Measurements from ENCODE around the gene PDLIM3. TPM values are rescaled to one million over a fixed set of nuclear protein-coding genes. Genes with fewer than 3 reads are reported as not detected.
"Not testable (repeated sequence)": the region's sequence is repeated elsewhere in the genome, so short reads cannot be mapped to it uniquely, and the experiment has no call there.

Gene PDLIM3
- total RNA-seq, 1 donor from 2014 or later, result not detected

GRCh38 chr4:185522451-185522850 lies 12.9 kb downstream of the PDLIM3 start:
- intact Hi-C loops (cut with micrococcal nuclease), result no loop called here

- intact Hi-C loops (cut with micrococcal nuclease), result no loop called here
Observed at GRCh38 chr4:185520119-185520518, 15.2 kb downstream of the PDLIM3 start.

DNA sequence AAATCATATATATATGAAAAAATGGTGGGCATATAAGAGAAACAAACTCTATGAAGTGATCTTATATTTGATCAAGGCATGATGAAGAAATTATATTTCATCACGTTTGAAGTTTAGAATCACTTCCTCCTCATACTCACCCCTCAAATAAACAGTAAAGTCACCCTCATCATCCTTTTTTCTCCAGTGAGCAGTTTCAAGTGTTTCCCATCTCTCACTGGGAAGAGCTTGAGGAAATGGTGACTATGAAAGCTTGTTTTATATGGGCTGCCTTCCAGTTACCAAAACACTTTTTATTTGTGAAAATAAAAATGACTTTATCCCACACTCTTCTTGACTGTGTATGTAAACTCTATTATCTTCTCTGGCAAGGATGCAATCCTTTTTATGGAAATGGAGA lies 16.8 kb downstream of the PDLIM3 start:
- intact Hi-C loops (cut with micrococcal nuclease), result no loop called here

DNA sequence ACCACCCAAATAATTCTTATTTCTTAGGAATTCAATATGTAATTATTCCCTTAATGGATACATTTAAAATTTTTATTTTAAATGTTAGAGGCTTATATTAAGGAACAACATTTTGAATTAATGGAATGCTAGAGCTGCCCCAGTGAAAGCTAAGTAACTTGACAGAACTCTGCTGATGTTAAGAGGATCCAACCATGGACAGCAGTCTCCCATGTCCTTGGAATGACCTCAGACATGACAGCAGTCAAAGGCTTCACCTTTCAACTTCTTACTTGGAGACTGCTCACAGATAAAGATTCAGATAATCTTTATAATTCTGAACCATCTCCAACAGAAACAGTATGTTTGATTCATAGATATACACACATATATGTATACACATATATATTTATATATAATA lies 17.2 kb downstream of the PDLIM3 start:
- intact Hi-C loops (cut with micrococcal nuclease), result no loop called here

- intact Hi-C loops (cut with micrococcal nuclease), result no loop called here
Observed at GRCh38 chr4:185515248-185515647, 20.1 kb downstream of the PDLIM3 start.

DNA sequence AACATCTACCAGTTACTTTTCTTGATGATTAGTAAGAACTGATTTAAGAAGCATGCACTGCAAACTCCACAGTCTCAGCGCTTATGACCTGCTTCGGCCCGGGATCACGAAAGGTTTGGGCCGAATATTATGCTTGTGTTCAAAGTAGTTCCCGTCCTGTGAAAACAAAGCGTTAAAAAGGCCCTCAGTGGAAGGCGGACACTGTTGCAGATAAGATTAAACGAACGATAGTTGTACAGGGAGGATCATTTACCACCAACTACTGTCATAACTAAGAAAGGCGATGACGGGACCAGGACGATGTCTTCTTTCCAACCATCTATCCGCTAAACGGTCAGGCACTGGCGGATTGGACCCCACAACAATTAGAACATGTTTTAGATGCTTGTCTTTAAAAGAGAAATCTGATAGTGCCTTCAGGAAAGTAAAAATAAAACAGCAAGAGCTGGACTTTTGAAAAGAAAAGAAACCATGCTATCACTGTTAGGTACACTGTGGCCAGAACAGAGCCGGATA lies 21.1 kb downstream of the PDLIM3 start:
- intact Hi-C loops (cut with micrococcal nuclease), result no loop called here

DNA sequence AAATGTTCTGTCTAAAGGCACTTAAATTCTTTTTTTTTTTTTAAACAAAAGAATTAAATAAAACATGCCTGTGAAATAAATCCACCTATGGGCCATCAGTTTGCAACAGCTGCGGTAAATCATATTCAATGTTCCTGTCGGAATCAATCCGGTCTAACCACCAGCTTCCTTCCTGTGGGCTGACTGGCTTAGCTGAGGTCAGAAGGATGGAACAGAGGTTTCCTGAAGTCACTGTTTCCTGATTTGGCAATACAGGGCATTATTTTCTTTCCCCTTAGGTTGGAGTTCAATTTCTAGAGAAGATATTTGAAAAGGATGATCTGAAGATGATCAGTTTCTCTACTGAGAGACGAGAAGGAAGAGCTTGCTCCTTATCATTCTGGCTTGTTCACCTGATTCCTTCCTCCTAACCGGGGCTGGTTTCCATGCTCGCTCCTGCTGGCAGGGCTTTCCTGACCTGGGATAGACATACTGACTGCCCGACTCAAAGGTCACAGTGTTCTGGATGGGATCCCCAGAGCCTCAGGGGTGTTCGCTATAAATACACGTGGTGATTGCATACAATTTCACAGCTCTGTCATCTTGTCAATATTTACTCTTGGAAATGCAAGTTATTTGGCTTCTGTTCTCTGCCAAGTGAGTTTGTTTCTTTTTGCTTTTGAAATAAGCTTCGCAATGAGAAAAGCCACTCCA lies 21.7 kb downstream of the PDLIM3 start:
- intact Hi-C loops (cut with micrococcal nuclease), result no loop called here

- intact Hi-C loops (cut with micrococcal nuclease), result no loop called here
Observed at GRCh38 chr4:185512516-185512915, 22.8 kb downstream of the PDLIM3 start.

- intact Hi-C loops (cut with micrococcal nuclease), result not testable (repeated sequence)
Observed at GRCh38 chr4:185511243-185511642, 24.1 kb downstream of the PDLIM3 start.

DNA sequence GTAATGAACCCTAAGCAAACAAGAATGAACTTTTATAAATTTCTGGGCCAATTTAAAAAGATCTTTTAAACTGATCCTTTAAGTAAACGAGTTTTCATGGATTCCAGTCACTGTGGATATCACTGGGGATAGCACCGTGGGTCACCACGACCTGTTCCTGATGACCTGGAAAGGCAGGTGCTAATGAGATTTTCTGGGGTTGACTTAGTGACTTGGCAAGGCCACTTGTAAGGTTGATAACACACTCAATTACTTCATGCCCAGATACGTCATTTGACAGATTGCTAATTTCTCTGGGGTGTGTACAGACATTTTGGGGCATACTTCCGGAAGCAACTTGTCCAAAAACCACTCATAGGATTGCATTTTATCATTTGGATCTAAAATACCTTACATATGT lies 24.5 kb downstream of the PDLIM3 start:
- intact Hi-C loops (cut with micrococcal nuclease), result no loop called here

- intact Hi-C loops (cut with micrococcal nuclease), result no loop called here
Observed at GRCh38 chr4:185508181-185508580, 27.1 kb downstream of the PDLIM3 start.

DNA sequence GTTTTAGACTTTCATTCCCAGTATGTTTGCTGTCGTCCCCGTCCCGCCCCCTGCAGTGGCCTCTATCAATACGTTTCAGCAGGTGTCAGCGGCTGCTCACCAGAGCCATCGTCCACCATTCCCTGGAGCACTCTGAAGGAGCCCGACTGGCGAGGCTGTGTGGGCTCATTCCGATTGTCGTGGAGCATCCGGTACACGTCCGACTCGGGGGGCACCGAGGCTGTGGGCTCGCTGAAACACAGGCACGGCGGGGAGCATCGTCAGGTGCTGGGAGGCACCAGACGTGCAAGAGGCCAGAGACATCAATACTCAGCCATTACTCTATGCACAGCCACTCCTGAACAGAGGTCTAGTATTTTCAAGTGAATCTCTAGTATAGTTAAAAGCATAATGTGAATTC lies 28.9 kb downstream of the PDLIM3 start:
- intact Hi-C loops (cut with micrococcal nuclease), result no loop called here

- intact Hi-C loops (cut with micrococcal nuclease), result no loop called here
Observed at GRCh38 chr4:185504098-185505047, 30.9 kb downstream of the PDLIM3 start.

GRCh38 chr4:185502386-185502785 lies 32.9 kb downstream of the PDLIM3 start:
- intact Hi-C loops (cut with micrococcal nuclease), result no loop called here

GRCh38 chr4:185500576-185500975 lies 34.7 kb downstream of the PDLIM3 start:
- intact Hi-C loops (cut with micrococcal nuclease), result no loop called here

DNA sequence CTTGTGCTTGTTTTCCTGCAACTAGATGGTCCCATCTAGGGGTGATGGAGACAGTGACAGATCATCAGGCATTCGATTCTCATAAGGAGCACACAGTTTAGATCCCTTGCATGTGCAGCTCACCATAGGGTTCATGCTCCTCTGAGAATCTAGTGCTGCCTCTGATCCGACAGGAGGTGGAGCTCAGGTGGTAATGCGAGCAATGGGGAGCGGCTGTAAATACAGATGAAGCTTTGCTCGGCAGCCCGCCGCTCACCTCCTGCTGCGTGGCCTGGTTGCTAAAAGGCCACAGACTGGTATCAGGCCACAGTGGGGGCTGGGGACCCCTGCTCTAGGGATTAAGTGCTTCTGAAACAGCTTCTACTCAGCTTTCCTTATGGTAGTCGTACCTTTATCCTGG lies 35.3 kb downstream of the PDLIM3 start:
- intact Hi-C loops (cut with micrococcal nuclease), result no loop called here

GRCh38 chr4:185488650-185489049 lies 46.7 kb downstream of the PDLIM3 start:
- intact Hi-C loops (cut with micrococcal nuclease), result no loop called here

DNA sequence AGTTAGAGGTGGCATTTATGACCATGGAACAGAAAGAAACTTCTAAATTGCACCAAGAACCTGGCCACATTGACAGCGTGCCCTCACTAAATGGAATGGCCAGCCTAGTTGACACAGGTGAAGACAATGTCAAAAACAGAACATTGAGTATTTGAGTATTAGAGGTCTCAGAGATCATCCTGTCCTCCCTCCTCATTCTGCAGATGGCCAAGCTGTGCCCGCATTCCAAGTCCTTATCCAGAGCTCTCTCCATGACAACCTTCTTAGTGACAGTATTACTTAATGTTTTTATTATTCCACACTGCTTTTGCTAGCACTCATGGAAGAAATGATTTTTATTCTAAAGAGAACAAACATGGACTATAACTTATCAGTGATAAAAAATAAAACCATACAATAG lies 53.9 kb downstream of the PDLIM3 start:
- intact Hi-C loops (cut with micrococcal nuclease), result no loop called here

GRCh38 chr4:185480016-185480732 lies 55.1 kb downstream of the PDLIM3 start:
- intact Hi-C loops (cut with micrococcal nuclease), result no loop called here

DNA sequence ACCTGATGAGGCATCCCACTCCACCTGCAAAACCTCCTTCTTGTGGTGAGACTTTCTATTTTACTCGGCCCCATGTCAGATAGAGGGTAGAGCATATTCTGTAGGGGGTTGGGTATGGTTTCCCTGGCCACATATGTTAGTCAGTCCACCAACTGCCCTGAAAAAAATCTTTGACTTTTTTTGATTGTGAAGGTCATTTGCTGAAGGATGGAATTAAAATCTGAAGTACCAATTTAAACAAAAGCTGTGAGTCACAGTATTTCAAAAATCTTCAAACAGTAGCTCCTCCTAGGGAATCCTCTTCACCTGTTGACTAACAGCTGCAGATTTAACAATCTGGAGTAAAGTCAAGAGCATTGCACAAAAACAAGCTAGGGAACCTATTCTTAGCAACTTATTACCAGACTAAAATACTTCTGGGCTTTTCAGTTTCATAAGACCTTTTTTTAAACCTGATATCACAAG lies 55.8 kb downstream of the PDLIM3 start:
- intact Hi-C loops (cut with micrococcal nuclease), result no loop called here

- intact Hi-C loops (cut with micrococcal nuclease), result loop anchor here (5.0 kb wide), 1 partner anchor 646 kb away; the partner anchor contains the start of gene ACSL1
Observed at GRCh38 chr4:185473247-185473646, 62.1 kb downstream of the PDLIM3 start.

Measured in T-helper 2 cell treated with Interferon-gamma antibody and Interleukin-4, amounts not matched to agents 100 ng/mL and 5 ng/mL, for 36 hours (primary cell).